H1 (cell line): ENCODE results near the gene SSTR3.

Source experiments
- CTCF ChIP-seq, 3 experiments: IDR thresholded peaks; 1 replicate in 2 of 3; 2 replicates in 1 of 3; pipeline versions ENCODE4 v1.5.1 to v1.6.1; 2011; ENCODE audit warnings: low read length in 3 of 3, mild to moderate bottlenecking in 3 of 3, inconsistent platforms in 2 of 3, low read depth in 1 of 3, moderate library complexity in 1 of 3; ENCODE audit not compliant: insufficient read depth in 1 of 3; ENCODE audit errors: control extremely low read depth in 1 of 3
- EGR1 ChIP-seq: IDR thresholded peaks from 2 replicates; pipeline ENCODE4 v1.6.1; 2011; ENCODE audit warnings: low read depth, low read length, borderline replicate concordance
- GABPA ChIP-seq: IDR thresholded peaks from 2 replicates; pipeline ENCODE4 v1.6.1; 2011; ENCODE audit warnings: mild to moderate bottlenecking, low read length, moderate library complexity, borderline replicate concordance; ENCODE audit not compliant: insufficient read depth
- GTF2F1 ChIP-seq: IDR thresholded peaks from 2 replicates; pipeline ENCODE4 v1.6.1; 2012; ENCODE audit warnings: low read depth, low read length, improper control_type of control experiment, borderline replicate concordance
- NRF1 ChIP-seq: IDR thresholded peaks from 2 replicates; pipeline ENCODE4 v1.6.1; 2011; ENCODE audit warnings: mild to moderate bottlenecking, low read depth, low read length, improper control_type of control experiment
- POLR2A ChIP-seq, 2 experiments: IDR thresholded peaks; 1 replicate in 1 of 2; 2 replicates in 1 of 2; pipeline ENCODE4 v1.6.1; 2011; ENCODE audit warnings: low read depth in 2 of 2, low read length in 2 of 2, mild to moderate bottlenecking in 2 of 2; ENCODE audit errors: control extremely low read depth in 1 of 2
- POLR2AphosphoS5 ChIP-seq: IDR thresholded peaks from 2 replicates; pipeline ENCODE4 v1.6.1; 2011; ENCODE audit warnings: low read depth, low read length
- RFX5 ChIP-seq: IDR thresholded peaks from 2 replicates; pipeline ENCODE4 v1.6.1; 2011; ENCODE audit warnings: low read depth, low read length, improper control_type of control experiment, borderline replicate concordance
- TAF7 ChIP-seq: optimal IDR thresholded peaks from 2 replicates; pipeline ENCODE3; 2011; ENCODE audit warnings: low read depth, mild to moderate bottlenecking, inconsistent platforms, low read length, moderate library complexity, borderline replicate concordance

DNA sequence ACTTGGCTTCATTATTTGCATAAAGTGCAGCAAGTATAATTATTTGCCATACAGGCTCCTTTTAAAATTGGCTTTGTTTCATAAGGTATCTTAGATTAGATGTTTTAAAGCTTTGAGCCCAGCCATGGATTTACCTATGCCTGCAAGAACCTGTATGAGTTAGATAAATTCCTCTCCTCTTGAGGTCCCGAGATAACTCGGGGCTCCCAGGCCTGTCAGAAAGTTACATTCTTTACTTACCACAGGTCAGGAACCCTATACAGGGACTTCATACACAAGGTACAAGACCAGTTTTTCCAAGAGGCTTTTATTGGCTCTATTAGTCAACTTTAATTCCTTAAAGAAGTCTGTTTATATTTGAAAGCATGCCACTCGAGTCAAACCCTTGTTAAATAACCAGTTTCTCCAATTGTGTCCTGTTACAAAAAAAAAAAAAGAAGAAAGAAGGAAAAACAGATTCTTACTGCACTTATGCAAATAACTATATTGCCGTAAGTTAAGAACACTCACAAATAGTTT lies 22.0 kb downstream of the SSTR3 start:
- TF ChIP-seq NRF1 (no peak), GTF2F1 (no peak), TAF7 (no peak), RFX5 (no peak), CTCF (IDR thresholded peaks at IDR 0.05; ENCODE audit: control extremely low read depth in 1 of 3, insufficient read depth in 1 of 3, low read depth in 1 of 3, low read length in 3 of 3) (no peak), GABPA (no peak), POLR2A (IDR thresholded peaks at IDR 0.05; ENCODE audit: control extremely low read depth in 1 of 2, low read depth in 2 of 2, low read length in 2 of 2) (no peak), POLR2AphosphoS5 (no peak), EGR1 (no peak)
